Ovary (tissue), 3 donors: ENCODE data around the gene ATP6V1G2.

Source experiments
- CTCF ChIP-seq, 3 donors: fragments of 450-650 bp in 2 of 3; fragments of 200-600 bp in 1 of 3; IDR thresholded peaks; one replicate each; pipeline versions ENCODE4 v1.5.1 to v1.8.0; 2016 to 2022; ENCODE audit warnings: antibody characterized with exemption in 3 of 3, mild to moderate bottlenecking in 1 of 3
- EP300 ChIP-seq: sonication (generic); formaldehyde crosslinking; IDR thresholded peaks from one replicate; pipeline ENCODE4 v1.6.1; 2017; ENCODE audit warnings: antibody characterized with exemption
- POLR2A ChIP-seq: fragments of 450-650 bp; IDR thresholded peaks from one replicate; pipeline ENCODE4 v1.6.1; 2017; ENCODE audit warnings: antibody characterized with exemption, mild to moderate bottlenecking, moderate library complexity
- donor health status: DM: no; HTN: no; CAD: no.

DNA sequence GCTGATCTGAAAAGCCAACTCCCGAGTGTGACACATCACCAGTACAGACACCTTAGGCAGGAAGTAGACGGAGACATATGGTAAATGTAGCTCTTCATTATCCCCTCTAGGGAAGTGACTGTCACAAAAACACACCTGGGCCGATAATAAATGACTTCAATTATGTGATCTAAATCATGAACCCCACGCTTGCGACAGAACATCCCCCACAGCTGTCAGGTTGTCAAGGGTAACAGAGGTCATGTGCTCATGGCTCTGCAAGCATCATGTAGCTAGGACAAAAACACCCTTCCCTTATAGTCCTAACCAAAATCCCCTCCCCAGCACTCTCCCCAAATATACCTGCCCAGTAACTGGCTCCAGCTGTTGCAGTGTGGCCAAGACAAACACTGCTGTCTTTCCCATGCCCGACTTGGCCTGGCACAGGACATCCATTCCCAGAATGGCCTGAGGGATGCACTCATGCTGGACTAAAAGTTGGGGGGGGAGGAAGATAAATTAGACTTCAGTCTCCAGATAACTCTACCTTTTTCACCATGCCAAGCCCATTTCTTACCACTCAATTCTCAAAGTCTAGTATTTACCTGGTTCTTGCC lies 7.5 kb downstream of the ATP6V1G2 start:
- TF ChIP-seq POLR2A, result no peak
- TF ChIP-seq CTCF (IDR thresholded peaks at IDR 0.05), result no peak
- TF ChIP-seq EP300, result no peak
